Tibial nerve (tissue), 3 donors: Measurements from ENCODE around the gene BICRA.

ENCODE experiments used
- CTCF ChIP-seq, 5 experiments: fragments of 200-600 bp in 3 of 5; fragments of 450-650 bp in 2 of 5; sonication (generic) in 3 of 5; IDR thresholded peaks; one replicate each; pipeline ENCODE4 v1.5.1; 2016 to 2019; ENCODE audit warnings: antibody characterized with exemption in 5 of 5, mild to moderate bottlenecking in 3 of 5, moderate library complexity in 2 of 5
- POLR2A ChIP-seq, 2 donors: fragments of 450-650 bp; IDR thresholded peaks; one replicate each; pipeline ENCODE4 v1.6.1; 2017; ENCODE audit warnings: antibody characterized with exemption in 2 of 2, mild to moderate bottlenecking in 2 of 2, moderate library complexity in 2 of 2

GRCh38 chr19:47742634-47743033 lies 133.7 kb downstream of the BICRA start:
- TF ChIP-seq CTCF (IDR thresholded peaks at IDR 0.05), result no peak
- no peak for TF ChIP-seq POLR2A (IDR thresholded peaks at IDR 0.05)
